HL-60/S4 treated with phorbol 12-myristate 13-acetate at 8.2 ng/mL for 4 days and 3 days (cell line): ENCODE data around the gene RHBDF1.

ENCODE experiments used
- in situ Hi-C: fragments of 300-500 bp; cut with MboI; formaldehyde crosslinking; loops from 2 replicates; pipeline ENCODE4 v1.15.0; 2022; ENCODE audit warnings: low sequenced_read_pairs

The RHBDF1 gene

DNA sequence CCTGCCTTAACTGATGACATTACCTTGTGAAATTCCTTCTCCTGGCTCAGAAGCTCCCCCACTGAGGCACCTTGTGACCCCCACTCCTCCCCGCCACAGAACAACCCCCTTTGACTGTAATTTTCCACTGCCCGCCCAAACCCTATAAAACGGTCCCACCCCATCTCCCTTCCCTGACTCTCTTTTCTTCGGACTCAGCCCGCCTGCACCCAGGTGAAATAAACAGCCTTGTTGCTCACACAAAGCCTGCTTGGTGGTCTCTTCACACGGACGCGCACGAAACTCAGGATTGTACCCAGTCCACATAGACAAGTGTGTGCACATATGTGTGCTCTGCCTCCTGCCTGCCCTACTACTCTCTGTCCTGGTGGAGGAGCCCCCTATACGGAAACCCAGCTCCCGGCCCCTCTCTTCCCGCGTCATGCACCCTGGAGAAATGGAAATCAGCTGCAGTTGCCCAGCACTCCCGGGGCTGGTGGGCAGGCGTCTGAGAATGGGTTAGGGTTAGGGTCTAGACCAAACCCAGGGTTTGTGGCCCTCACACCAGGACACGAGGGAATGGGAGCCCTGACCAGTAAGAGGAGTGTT, 2.4 kb upstream of the RHBDF1 start:
- in situ Hi-C loops, result no loop called here

- in situ Hi-C loops, result no loop called here
Observed at GRCh38 chr16:74051-74746, 1.8 kb upstream of the RHBDF1 start.

DNA sequence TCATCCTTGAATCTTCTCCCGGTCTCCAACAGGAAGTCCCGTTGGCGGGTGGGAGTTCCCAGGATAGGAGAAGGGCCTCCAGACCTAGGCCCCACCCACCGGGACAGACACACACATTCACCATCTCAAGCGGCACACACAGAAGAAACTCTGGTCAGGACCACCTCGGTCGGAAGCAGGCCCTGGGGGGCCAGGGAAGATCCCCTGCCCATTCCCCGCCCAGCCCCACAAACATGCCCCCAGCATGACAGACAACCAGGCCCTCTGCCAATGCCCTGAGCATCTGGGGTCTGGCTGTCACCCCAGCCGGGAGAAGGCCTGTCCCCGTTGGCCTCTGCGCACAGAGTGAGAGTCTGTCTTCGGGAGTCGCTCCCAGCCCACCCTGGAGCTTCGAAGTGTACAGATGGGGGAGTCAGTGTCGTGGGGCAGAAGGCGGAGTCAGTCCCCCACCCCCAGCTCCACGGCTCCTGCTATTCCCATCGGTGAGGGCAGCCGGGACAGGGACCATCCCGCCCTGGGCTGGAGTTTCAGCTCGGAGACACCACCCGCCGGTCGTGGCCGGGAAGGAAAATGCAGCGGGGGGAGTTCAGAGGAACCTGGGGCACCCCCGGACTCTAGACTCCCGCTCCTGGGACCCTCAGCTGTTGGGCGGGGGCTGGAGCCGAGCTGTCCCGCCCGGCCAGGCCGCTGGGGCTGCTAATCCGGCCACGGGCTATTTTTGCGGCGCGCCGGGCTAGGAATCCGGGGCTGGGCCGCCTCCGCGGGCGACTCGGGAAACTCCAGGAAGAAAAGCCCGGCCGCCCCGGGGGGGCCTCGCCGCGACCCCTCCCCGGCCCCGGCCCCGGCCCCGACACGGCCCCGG, 660 bp downstream of the RHBDF1 start:
- in situ Hi-C loops, result no loop called here

DNA sequence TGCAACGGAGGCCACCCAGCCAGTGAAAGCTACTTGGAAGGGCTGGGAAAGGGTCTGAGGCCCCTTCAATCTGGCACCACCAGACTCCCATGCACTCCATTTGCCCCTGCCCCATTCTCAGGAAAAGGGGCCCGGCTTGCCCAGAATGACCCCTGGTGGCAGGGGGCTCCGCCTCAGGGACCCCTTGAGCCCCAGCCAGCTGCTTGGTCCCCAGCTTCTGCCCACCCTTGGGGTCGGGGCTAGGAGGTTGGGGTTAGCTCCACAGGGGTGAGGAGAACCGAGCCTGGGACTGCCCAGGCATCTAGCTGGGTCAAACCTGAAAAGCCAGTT, 1.3 kb downstream of the RHBDF1 start:
- in situ Hi-C loops, result no loop called here

DNA sequence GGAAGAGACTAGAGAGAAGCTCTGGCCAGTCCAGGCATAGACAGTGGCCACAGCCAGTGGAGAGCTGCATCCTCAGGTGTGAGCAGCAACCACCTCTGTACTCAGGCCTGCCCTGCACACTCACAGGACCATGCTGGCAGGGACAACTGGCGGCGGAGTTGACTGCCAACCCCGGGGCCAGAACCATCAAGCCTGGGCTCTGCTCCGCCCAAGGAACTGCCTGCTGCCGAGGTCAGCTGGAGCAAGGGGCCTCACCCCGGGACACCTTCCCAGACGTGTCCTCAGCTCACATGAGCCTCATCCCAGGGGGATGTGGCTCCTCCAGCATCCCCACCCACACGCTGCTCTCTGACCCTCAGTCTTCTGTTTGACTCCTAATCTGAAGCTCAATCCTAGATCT, 3.2 kb downstream of the RHBDF1 start:
- in situ Hi-C loops, result no loop called here

GRCh38 chr16:67884-68789, 4.3 kb downstream of the RHBDF1 start:
- in situ Hi-C loops, result no loop called here

DNA sequence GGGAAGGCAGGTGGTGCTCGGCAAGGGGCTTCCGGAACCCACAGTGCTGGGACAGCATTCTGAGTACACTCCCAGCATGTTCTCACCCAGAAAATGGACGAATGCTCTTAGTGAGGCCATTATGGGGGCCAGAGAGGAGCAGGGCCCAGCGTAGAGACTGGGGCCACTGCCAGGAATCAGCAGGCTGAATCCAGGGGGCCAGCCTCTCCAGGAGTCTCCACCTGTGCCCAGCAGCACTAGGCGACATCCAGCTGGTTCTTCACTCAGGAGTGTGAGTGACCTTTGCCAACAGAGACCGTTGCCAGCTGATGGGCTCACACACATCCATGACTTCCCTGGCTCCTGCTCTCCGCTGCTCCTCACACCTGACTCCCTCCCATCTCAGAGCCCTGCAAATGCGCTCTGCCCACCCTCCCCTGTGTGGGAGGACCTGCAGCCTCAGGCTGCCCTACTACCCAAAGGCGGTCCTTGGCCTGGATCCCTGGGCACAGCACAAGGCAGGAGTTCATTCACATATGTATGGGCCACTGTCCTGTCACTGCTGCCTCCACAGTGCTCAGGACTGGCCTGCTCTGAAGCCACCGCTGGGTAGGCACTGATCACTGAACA, 5.1 kb downstream of the RHBDF1 start:
- in situ Hi-C loops, result no loop called here

GRCh38 chr16:66309-67182, 5.9 kb downstream of the RHBDF1 start:
- in situ Hi-C loops, result no loop called here

DNA sequence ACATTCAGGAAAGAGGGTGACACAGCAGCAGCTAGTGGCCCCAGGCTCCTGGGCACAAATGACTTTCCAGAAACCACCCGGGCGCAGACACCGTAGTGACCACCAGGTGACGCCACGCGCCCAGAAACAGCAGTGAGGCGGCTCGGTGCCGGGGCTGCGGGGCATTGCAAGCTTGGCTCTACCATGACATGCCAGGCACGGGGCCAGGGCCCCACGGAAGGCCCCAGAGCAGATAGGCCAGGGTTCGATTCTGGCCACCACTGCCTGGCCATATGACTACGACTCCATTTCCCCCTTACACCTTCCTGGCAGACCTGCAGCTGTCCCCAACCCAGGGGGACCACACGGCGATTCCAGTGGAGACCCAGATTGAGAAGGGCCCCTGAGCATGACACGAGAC, 6.7 kb downstream of the RHBDF1 start:
- in situ Hi-C loops, result no loop called here

DNA sequence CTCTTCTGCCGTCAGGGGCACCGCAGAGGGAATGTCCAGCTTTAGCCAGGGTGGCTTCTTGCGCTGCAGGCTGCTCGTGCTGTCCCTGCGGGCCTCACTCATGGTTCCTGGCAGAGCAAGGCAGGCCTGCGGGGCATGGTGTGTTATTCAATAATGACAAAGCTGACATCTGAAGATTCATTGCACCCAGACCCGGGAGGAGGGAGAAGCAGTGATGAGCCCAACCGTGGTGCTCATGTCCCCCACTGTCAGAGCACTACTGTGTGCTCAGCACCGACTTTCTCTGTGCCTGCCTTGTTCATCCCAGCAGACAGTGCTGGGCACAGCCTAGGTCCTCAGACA, 7.5 kb downstream of the RHBDF1 start:
- in situ Hi-C loops, result no loop called here

DNA sequence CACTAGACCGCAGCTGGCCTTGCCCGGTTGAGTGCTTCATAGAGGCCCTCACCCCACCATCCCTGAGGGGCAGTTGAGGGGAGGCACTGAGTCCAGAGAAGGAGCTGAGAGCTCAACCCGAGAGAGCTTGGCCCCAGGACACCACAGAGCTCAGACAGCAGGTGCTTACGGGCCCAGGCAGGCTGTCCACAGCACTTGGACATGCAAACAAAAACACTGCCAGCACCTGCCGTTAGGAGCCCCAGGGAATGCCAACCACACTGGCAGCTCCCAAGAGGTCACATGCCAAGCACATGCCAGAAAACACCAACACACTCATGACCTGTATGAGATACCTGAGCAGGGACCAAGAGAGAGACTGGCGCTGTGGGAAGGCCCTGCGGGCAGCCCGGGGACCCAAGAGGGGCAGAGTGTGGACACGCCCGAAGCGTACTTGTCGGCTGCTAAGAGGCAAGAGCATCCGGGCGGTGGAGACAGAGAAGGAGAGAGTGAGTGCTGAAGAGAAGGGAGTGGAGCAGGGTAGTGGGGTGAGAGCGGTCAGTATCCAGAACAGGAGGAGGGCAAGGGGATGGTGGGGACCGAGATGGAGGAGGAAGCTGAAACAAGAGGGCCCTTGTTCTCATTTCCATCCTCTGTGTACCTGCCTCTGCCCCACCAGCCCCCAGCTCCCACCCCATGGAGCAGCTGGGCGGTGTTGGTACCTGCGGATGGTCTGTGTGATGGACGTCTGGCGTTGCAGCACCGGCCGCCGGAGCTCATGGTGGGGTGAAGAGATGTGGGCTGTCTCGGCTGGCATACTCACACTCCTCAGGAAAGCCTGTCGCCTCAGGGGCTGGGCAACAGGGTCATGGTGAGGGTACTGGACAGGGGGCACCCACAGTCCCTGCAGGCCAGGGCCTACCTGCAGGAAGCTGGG, 8.2 kb downstream of the RHBDF1 start:
- in situ Hi-C loops, result no loop called here

DNA sequence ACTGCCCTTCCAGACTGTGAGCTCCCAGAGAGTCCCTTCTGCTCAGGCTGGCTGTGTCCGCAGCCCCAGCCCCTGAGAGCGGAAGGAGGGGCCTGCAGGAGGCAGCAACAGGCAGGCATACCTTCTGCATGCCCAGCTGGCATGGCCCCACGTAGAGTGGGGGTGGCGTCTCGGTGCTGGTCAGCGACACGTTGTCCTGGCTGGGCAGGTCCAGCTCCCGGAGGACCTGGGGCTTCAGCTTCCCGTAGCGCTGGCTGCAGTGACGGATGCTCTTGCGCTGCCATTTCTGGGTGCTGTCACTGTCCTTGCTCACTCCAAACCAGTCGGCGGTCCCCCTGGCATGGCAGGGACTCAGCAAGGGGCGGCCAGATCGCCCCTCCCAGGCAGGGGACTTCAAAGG, 9.0 kb downstream of the RHBDF1 start:
- in situ Hi-C loops, result no loop called here

DNA sequence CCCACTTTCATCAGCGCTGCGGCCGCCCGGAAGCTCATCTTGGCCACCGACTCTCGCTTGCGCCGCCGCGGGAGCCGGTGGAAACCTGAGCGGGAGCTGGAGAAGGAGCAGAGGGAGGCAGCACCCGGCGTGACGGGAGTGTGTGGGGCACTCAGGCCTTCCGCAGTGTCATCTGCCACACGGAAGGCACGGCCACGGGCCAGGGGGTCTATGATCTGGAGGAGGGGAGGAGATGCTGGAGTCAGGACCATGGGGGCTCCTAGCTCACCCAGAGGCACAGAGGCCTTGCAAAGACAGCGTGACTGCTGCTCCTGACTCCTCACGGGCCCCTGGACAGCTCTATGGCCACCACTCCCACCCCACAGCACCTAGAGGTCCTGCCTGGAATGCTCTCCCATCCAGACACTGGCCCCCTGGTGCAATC, 9.5 kb downstream of the RHBDF1 start:
- in situ Hi-C loops, result no loop called here

DNA sequence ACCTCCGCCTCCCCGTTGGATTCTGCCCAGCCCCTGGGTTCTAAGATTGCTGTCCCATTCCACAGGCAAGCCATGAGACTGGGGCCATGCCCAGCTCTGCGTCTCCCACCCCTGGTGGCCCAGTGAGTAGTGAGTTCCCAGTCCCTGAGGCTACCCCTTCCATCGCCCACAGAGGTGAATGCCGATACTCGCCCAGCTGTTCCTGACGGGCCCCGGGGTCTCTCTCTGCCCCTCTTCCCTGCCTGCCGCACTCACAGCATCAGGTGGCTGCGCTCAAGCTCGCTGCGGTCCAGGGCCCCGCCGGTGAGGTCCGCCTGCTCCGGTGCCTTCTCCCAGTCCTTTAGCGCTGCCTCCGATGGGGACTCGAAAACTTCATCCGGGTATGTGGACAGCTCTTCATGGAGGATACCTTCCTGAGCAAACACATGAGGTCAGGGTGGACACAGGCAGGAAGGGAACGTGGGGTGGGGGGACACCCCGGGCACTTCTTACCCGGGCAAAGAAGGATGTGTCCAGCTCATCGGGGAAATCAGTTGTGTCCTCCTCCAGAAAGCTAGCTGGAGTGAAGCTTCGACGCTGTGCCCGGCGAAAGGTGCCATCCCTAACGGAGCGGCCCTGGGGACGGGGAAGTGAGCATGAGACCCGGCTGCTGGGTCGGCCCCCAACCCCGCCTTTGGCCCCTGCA, 10.0 kb downstream of the RHBDF1 start:
- in situ Hi-C loops, result no loop called here

- in situ Hi-C loops, result no loop called here
Observed at GRCh38 chr16:61879-62281, 10.6 kb downstream of the RHBDF1 start.

DNA sequence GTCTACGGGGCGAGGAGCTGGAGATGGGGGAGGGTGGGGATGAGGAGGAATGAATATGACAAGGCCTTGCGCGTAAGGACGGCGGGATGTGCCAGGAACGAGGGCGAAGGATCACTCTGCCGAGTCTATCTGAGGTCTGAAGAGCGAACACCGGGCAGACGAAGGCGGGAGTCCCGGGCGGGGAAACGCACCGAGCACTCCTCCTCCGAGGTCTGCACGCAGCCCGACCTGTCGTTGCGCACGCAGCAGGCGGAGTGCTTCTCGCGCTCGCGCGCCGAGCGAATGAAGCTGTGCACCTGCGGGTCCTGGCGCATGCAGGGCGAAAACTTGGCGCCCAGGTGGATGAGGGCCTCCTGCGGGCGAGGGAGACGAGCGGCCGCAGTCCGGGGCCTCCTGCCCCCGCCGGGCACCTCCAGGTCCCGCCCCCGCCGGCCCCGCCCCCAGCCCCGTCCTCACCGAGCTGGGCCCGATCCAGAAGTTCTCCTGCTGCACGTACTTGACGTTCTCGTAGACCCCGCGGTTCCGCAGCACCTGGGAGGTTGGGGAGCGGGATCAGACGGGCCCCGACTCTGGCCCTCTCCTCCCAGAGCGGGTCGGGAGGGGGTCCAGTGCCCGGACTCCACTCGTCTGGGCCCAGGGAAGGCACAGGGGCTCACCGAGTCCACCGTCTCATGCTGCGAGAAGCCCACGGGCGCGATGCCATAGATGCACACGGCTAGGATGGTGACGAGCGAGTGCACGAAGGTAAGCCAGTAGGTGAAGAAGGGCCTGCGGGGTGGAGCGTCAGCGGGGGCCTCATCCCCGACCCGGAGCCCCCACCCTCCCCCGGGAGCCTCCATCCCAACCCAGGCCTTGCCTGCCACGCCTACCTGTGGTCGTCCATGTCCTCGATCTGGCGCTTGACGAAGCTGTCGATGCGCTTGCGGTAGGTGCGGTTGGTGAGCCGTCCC, 11.2 kb downstream of the RHBDF1 start:
- in situ Hi-C loops, result no loop called here

DNA sequence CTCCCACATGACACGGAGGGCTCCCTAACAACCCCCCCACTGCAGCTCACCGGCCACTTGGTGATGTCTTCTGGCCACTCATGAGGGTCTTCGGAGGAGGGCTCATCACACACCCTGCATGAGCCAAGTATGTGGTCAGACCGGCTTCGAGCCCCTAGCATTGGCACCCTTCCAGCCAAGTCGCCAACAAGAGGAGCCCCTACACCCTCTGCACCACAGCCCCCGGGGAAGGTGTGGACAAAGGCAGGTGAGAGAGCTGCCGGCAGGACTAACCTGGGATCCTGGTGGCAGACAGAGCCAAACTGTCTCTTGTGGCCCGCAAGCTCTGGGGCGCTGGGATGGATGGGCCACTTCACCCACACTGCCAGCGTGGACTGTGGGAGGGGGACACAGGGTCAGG, 12.3 kb downstream of the RHBDF1 start:
- in situ Hi-C loops, result no loop called here
